HCT116 (cell line): ENCODE measurements around the gene CECR2. TPM values are rescaled to one million over a fixed set of nuclear protein-coding genes. Genes with fewer than 3 reads are reported as not detected.

Experiments used
- ATAC-seq: fragments of 200-7000 bp; cut with Tn5 transposase; 2 replicates; pipeline ENCODE4 v1.9.1; 2020; ENCODE audit warnings: mild to moderate bottlenecking, moderate library complexity
- BruUV-seq: library from RNA; stranded (reverse); fragments of 400-500 nt; replicated peaks from 2 replicates; lab custom pipeline; 2021; lab: Mats Ljungman, UMichigan
- CTCF ChIA-PET: fragments of 300-600 bp; sonication (Branson Sonifier 250); formaldehyde crosslinking; loops from one replicate; lab custom pipeline; 2021; ENCODE audit warnings: antibody characterized with exemption; lab: Charles Lee
- POLR2A ChIA-PET: fragments of 300-600, 350-600 bp; sonication (Branson Sonifier 250); formaldehyde crosslinking; loops from one replicate; lab custom pipeline; 2021; ENCODE audit warnings: antibody characterized with exemption; lab: Charles Lee
- RAD21 ChIA-PET, 2 experiments: fragments of 300-600 bp; sonication (Branson Sonifier 250); formaldehyde crosslinking; loops; one replicate each; lab custom pipeline; 2023; ENCODE audit warnings: low total read pairs in 2 of 2; ENCODE audit not compliant: uncharacterized antibody in 2 of 2, unreplicated experiment in 2 of 2, low non-redundant PET in 1 of 2; lab: Charles Lee
- DNase-seq: peaks from one replicate; pipeline ENCODE4 v3.0.0-alpha.2; 2010; ENCODE audit warnings: low read depth, low spot score
- H2AFZ ChIP-seq: fragments of 200-600 bp; shearing (Covaris generic), sonication (generic); 2 replicates; pipeline ENCODE4 v1.6.1; 2017; ENCODE audit warnings: low read depth, mixed run types, mixed read lengths, antibody characterized with exemption, low read length; ENCODE audit not compliant: poor library complexity, severe bottlenecking
- H3K27ac ChIP-seq: 2 replicates; pipeline ENCODE4 v1.5.1; 2012; ENCODE audit warnings: low read depth, low read length
- H3K27me3 ChIP-seq: fragments of 200-600 bp; sonication (generic); 2 replicates; pipeline ENCODE4 v1.6.1; 2016; ENCODE audit warnings: mixed run types, low read length, mixed read lengths; ENCODE audit not compliant: insufficient read depth
- H3K36me3 ChIP-seq, 2 experiments: fragments of 200-500 bp in 1 of 2; fragments of 200-600 bp in 1 of 2; sonication (Bioruptor generic) in 1 of 2; sonication (generic) in 1 of 2; 2 replicates each; pipeline versions ENCODE4 v1.5.1 to v1.6.1; 2014 to 2016; ENCODE audit warnings: low read length in 2 of 2, inconsistent platforms in 1 of 2, mixed read lengths in 1 of 2, mixed run types in 1 of 2; ENCODE audit not compliant: insufficient read depth in 2 of 2, control insufficient read depth in 1 of 2
- H3K4me1 ChIP-seq, 2 experiments: fragments of 200-600 bp in 1 of 2; sonication (generic) in 1 of 2; 2 replicates each; pipeline versions ENCODE4 v1.5.1 to v1.6.1; 2012 to 2017; ENCODE audit warnings: low read length in 2 of 2, inconsistent platforms in 1 of 2, mild to moderate bottlenecking in 1 of 2, mixed read lengths in 1 of 2, mixed run types in 1 of 2, moderate library complexity in 1 of 2; ENCODE audit not compliant: insufficient read depth in 2 of 2, control insufficient read depth in 1 of 2
- H3K4me2 ChIP-seq: fragments of 200-600 bp; sonication (generic); 2 replicates; pipeline ENCODE4 v1.6.1; 2017; ENCODE audit warnings: mixed run types, low read length, mixed read lengths
- H3K4me3 ChIP-seq, 2 experiments: fragments of 200-600 bp in 1 of 2; sonication (generic) in 1 of 2; replicated peaks in 1 of 2; 2 replicates each; pipeline ENCODE4 v1.5.1; 2011 to 2016; ENCODE audit warnings: low read length in 2 of 2, control low read depth in 1 of 2, low read depth in 1 of 2, mild to moderate bottlenecking in 1 of 2, mixed read lengths in 1 of 2, mixed run types in 1 of 2
- H3K79me2 ChIP-seq: fragments of 200-600 bp; sonication (generic); 2 replicates; pipeline ENCODE4 v1.6.1; 2017; ENCODE audit warnings: mild to moderate bottlenecking, mixed run types, low read length, moderate library complexity, mixed read lengths; ENCODE audit not compliant: insufficient read depth
- H3K9ac ChIP-seq: fragments of 200-600 bp; sonication (generic); 2 replicates; pipeline ENCODE4 v1.6.1; 2016; ENCODE audit warnings: low read length, mixed read lengths
- H3K9me2 ChIP-seq: fragments of 200-600 bp; sonication (generic), shearing (Covaris generic); 2 replicates; pipeline ENCODE4 v1.6.1; 2017; ENCODE audit warnings: mixed run types, mild to moderate bottlenecking, moderate library complexity; ENCODE audit not compliant: insufficient read depth
- H3K9me3 ChIP-seq, 2 experiments: fragments of 200-500 bp in 1 of 2; fragments of 200-600 bp in 1 of 2; sonication (Bioruptor generic) in 1 of 2; sonication (generic) in 1 of 2; 2 replicates each; pipeline ENCODE4 v1.6.1; 2014 to 2017; ENCODE audit warnings: low read length in 2 of 2, mixed read lengths in 2 of 2, inconsistent platforms in 1 of 2, low read depth in 1 of 2, mild to moderate bottlenecking in 1 of 2, mixed run types in 1 of 2, moderate library complexity in 1 of 2; ENCODE audit not compliant: control insufficient read depth in 1 of 2, insufficient read depth in 1 of 2
- H4K20me1 ChIP-seq: fragments of 200-600 bp; sonication (generic), shearing (Covaris generic); 2 replicates; pipeline ENCODE4 v1.6.1; 2017; ENCODE audit warnings: mixed run types, mild to moderate bottlenecking, moderate library complexity; ENCODE audit not compliant: insufficient read depth
- CBX3 ChIP-seq: IDR thresholded peaks from 2 replicates; pipeline ENCODE4 v1.6.1; 2012; ENCODE audit warnings: low read depth
- CEBPB ChIP-seq: IDR thresholded peaks from 2 replicates; pipeline ENCODE4 v1.6.1; 2012; ENCODE audit warnings: low read depth
- ELF1 ChIP-seq: IDR thresholded peaks from 2 replicates; pipeline ENCODE4 v1.6.1; 2012; ENCODE audit warnings: low read depth, borderline replicate concordance
- EZH2 ChIP-seq: fragments of 200-600 bp; sonication (generic); IDR thresholded peaks from 2 replicates; pipeline ENCODE4 v1.6.1; 2017; ENCODE audit warnings: antibody characterized with exemption, mixed run types
- FOSL1 ChIP-seq: IDR thresholded peaks from 2 replicates; pipeline ENCODE4 v1.6.1; 2012; ENCODE audit warnings: low read depth
- JUND ChIP-seq: IDR thresholded peaks from 2 replicates; pipeline ENCODE4 v1.6.1; 2012
- MAX ChIP-seq: IDR thresholded peaks from 2 replicates; pipeline ENCODE4 v1.6.1; 2012
- POLR2A ChIP-seq: IDR thresholded peaks from 2 replicates; pipeline ENCODE4 v1.7.0; 2011; ENCODE audit warnings: borderline replicate concordance; ENCODE audit not compliant: insufficient read depth, insufficient read length; ENCODE audit errors: extremely low read depth
- POLR2AphosphoS5 ChIP-seq: IDR thresholded peaks from 2 replicates; pipeline ENCODE4 v1.6.1; 2011; ENCODE audit warnings: mild to moderate bottlenecking, low read depth, low read length, moderate library complexity
- RAD21 ChIP-seq: IDR thresholded peaks from 2 replicates; pipeline ENCODE4 v1.6.1; 2012; ENCODE audit warnings: low read depth, mild to moderate bottlenecking
- SP1 ChIP-seq: IDR thresholded peaks from 2 replicates; pipeline ENCODE4 v1.6.1; 2012; ENCODE audit warnings: low read depth
- TCF7L2 ChIP-seq: IDR thresholded peaks from 2 replicates; pipeline ENCODE4 v1.7.0; 2011; ENCODE audit warnings: borderline replicate concordance, inconsistent platforms; ENCODE audit not compliant: insufficient read depth, insufficient read length; ENCODE audit errors: extremely low read depth
- YY1 ChIP-seq: IDR thresholded peaks from 2 replicates; pipeline ENCODE4 v1.6.1; 2011; ENCODE audit warnings: low read length, low read depth, moderate library complexity, mild to moderate bottlenecking; ENCODE audit not compliant: insufficient replicate concordance; ENCODE audit errors: extremely low read depth
- ZNF274 ChIP-seq: fragments of 200-500 bp; sonication (Bioruptor generic); IDR thresholded peaks from 2 replicates; pipeline ENCODE4 v1.6.1; 2014; ENCODE audit warnings: mild to moderate bottlenecking, low read depth, low read length, inconsistent platforms
- intact Hi-C: fragments of 100-400 bp; cut with micrococcal nuclease; formaldehyde crosslinking; loops from 2 replicates; pipeline ENCODE4 v1.10.0; 2022
- total RNA-seq: library from RNA; stranded (reverse); gene quantifications from one replicate; pipeline ENCODE4 v1.2.1, GENCODE V29; 2021; ENCODE audit not compliant: unreplicated experiment
- TF ChIP-seq, protein P1 (sequence below), 3 experiments: fragments of 200-600 bp in 1 of 3; sonication (generic) in 1 of 3; IDR thresholded peaks in 2 of 3; conservative IDR thresholded peaks in 1 of 3; 2 replicates each; pipeline ENCODE4 v1.5.1; 2012 to 2017; ENCODE audit warnings: low read depth in 2 of 3, low read length in 2 of 3, antibody characterized with exemption in 1 of 3, borderline replicate concordance in 1 of 3, control low read depth in 1 of 3, mild to moderate bottlenecking in 1 of 3, mixed read lengths in 1 of 3, mixed run types in 1 of 3, moderate library complexity in 1 of 3; ENCODE audit not compliant: insufficient read depth in 1 of 3

Gene CECR2
- total RNA-seq, 1 experiment from 2014 or later: 6.0 TPM

GRCh38 chr22:17514084-17514483 is 144.8 kb downstream of the CECR2 start:
- Histone ChIP-seq H3K9me2 (no peaks in the 10 kb centered on the region), H3K79me2 (no peaks in the 10 kb centered on the region), H3K27me3 (no peaks in the 10 kb centered on the region), H3K9ac (no peak overlapping the region), H3K27ac (no peak overlapping the region), H3K9me3 (no peaks in the 10 kb centered on the region), H3K4me1 (no peaks in the 10 kb centered on the region), H3K36me3 (no peaks in the 10 kb centered on the region), H3K4me2 (no peak overlapping the region)
- intact Hi-C loops: no loop called here
- ChIA-PET RAD21 (no interaction called here), CTCF (interaction anchor here (1.5 kb wide), 1 partner anchor 13 kb away, joined by 5 read pairs; no protein-coding TSS in a partner anchor), POLR2A (no interaction called here)
- no peak for DNase-seq
- no peak for TF ChIP-seq SP1
- no peak for TF ChIP-seq ZNF274
- no peak for TF ChIP-seq ELF1
- no peak for TF ChIP-seq POLR2A
- no peak for TF ChIP-seq MAX
- no peak for TF ChIP-seq JUND
- TF ChIP-seq RAD21: no peak
- no peak for TF ChIP-seq FOSL1
- TF ChIP-seq, protein P1, sequence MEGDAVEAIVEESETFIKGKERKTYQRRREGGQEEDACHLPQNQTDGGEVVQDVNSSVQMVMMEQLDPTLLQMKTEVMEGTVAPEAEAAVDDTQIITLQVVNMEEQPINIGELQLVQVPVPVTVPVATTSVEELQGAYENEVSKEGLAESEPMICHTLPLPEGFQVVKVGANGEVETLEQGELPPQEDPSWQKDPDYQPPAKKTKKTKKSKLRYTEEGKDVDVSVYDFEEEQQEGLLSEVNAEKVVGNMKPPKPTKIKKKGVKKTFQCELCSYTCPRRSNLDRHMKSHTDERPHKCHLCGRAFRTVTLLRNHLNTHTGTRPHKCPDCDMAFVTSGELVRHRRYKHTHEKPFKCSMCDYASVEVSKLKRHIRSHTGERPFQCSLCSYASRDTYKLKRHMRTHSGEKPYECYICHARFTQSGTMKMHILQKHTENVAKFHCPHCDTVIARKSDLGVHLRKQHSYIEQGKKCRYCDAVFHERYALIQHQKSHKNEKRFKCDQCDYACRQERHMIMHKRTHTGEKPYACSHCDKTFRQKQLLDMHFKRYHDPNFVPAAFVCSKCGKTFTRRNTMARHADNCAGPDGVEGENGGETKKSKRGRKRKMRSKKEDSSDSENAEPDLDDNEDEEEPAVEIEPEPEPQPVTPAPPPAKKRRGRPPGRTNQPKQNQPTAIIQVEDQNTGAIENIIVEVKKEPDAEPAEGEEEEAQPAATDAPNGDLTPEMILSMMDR (IDR thresholded peaks at IDR 0.05 in 2 of 3, conservative IDR thresholded peaks at IDR 0.05 in 1 of 3; ENCODE audit: borderline replicate concordance in 1 of 3, insufficient read depth in 1 of 3, low read depth in 2 of 3, low read length in 2 of 3): no peak
- no peak for TF ChIP-seq CBX3
- no peak for TF ChIP-seq POLR2AphosphoS5
- no peak for TF ChIP-seq YY1
- no peak for TF ChIP-seq EZH2
- no peak for TF ChIP-seq CEBPB
- no peak for TF ChIP-seq TCF7L2
- TF ChIP-seq, all 23 proteins: peak for 0
- Histone ChIP-seq H4K20me1 (no peaks in the 10 kb centered on the region), H3K4me3 (no peak overlapping the region), H2AFZ (no peak overlapping the region)
- BruUV-seq: no TSS peak
- ATAC-seq: no peak
